GM18867 (cell line): ENCODE results near the gene ERC2.

Experiments used
- ATAC-seq: cut with Tn5 transposase; IDR thresholded peaks from one replicate; pipeline ENCODE4 v1.9.1; 2021; ENCODE audit warnings: mild to moderate bottlenecking, moderate library complexity; ENCODE audit not compliant: unreplicated experiment

Gene ERC2

DNA sequence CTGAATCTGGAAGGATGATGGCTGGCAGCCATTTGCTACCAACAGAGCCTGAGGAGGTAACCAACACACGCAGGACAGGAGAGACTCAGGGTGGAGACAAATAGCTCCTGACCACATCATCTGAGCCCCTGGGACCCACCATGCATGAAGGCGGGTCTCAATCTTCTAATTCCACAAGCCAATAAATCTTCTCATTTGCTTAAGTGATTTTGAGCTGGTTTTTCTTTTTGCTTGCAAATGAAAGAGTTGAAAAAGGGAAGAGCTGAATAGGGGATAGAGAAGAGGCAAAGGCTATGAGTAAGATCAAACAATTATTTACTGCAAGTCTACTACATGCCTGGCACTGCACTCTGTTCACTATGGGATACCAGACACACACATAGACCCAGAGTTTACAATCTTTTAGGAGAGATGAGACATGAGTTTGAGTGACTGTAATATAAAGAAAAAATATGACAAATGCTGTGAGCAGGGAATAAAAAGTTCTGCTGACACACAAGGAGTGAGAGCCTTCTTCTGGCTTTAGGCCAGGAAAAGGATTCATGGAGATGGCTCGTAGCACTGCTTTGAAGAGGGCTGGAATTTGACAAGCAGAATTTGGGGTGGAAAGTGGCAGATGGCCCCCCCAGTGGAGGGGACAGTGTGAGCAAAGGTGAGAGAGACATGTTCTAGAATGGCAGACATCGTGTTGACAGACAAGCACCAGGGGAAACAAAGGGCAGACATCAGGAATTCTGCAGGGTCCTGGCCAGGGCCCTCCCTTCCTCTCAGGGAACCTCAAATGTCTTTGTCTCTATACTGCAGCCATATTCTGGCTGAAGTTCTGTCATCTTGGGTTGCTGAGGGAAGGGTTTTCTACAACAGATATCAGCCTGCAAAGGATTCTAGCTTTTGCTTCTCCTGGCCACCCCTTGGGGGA is 911.4 kb downstream of the ERC2 start:
- ATAC-seq = no peak

GRCh38 chr3:55555873-55556618 is 912.2 kb downstream of the ERC2 start:
- no peak for ATAC-seq

DNA sequence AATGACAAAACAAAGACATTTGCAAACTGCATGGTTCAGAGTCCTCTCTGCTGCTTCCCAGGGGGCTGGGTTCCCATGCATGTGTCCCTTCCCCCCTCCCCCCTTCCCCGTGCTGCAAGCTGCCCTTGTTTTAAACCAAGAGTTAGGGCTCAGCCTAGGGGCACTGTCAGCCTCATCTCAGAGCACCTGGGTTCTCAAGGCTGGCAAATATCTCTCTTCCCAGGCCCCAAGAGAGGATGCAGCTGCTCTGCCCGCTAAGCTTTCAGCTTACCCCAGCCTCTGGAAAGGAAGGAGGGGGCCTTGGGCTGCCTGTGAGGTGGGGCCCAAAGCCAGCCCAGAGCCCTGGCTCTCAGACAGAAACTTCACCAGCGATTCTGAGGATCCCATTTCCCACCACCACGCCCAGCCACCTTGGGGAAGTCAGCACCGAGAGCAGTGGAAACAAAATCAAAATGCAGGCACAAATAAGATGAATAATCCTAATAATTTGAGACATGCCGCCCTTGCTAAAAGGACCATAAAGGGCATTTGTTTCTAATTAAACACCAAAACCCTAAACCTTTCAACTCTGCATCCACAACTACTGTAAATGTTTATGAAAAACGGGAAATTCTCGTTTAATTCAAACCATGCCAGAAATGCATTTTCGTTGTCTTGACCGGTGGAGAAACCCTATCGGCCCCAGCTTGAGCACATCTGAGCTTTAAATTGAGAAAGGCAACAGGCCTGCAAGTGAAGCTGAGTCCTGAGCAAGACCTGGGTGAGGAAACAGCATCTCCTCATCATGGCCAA is 913.4 kb downstream of the ERC2 start:
- ATAC-seq = no peak

GRCh38 chr3:55551644-55552043 is 916.6 kb downstream of the ERC2 start:
- ATAC-seq = no peak

DNA sequence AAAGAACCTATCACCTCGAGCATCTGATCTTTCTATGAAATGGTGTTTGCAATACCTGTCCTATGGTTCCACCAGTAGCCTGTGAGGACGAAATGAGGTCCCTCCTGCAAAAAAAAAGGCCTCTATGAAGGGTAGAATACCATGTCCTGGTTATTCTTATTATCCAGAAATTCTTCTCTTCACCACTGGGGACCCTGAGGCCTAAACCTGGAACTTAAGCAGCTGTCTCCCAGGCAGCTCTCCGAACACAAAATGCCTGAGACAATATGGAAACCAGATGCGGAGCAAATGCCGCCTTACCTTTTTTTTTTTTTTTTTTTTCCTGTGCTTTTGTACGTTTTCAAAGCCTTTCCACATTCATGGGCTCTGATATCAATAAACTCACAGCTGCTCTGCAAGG is 919.1 kb downstream of the ERC2 start:
- ATAC-seq = no peak

DNA sequence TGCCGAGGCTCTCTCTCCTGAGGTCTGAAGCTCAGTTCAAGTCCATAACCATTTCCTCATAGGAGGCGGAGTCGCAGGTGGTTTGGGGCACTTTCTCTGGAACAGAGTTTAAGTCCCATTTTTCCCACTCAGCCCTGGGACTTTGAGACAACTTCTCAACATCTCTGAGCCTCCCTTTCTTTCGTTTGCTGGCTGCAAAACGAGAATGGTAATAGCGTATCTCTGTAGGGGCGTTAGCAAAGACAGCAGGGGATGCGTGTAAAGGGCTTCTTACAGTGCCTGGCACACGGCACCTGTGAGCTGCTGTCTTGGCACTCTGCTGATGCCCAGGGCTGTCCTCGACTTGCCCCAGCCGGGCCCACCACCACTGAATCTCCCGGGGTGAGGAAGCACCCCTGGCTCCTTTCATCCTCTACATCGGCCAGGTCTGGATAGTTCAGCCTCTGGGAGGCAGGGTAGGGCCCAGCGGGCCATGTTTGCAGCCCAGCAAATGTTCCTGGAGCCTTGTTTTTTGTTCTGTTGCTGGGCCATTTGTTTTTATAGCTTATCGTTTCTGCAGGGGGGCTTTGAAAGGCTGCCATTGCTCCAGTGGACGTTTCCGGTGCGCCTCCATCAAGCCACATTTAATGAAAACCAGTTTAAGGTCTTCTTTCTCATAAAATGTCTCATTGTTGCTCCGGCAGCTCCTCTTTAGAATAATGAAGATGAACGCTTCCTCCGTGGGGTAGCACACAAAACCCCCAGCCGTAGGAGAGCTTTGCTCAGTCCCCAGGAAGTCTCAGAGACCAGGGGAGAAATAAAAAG is 921.2 kb downstream of the ERC2 start:
- ATAC-seq = no peak

GRCh38 chr3:55545995-55546394 is 922.3 kb downstream of the ERC2 start:
- no peak for ATAC-seq

GRCh38 chr3:55544219-55544618 is 924.0 kb downstream of the ERC2 start:
- ATAC-seq = no peak

- ATAC-seq = no peak
Observed at GRCh38 chr3:55543181-55543614, 925.1 kb downstream of the ERC2 start.

DNA sequence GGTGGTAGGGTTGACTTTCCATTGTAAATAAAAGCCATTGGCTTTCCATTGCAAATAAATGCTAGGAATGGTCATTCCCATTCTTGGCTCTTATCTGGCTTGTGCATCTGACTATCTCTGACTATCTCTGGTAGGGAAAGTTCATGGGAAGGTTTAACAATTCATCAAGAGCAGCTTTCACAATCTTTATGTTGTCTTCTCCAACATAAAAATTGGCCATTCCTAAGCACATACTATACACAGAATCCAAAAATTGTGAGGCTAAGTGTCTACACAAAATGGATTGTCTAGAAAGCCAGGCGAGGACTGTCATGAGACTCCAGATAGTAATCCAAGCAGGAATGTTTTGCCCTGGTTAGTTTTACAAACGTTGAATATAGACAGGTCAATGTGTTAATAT is 926.8 kb downstream of the ERC2 start:
- no peak for ATAC-seq

- no peak for ATAC-seq
Observed at GRCh38 chr3:55541016-55541415, 927.3 kb downstream of the ERC2 start.

DNA sequence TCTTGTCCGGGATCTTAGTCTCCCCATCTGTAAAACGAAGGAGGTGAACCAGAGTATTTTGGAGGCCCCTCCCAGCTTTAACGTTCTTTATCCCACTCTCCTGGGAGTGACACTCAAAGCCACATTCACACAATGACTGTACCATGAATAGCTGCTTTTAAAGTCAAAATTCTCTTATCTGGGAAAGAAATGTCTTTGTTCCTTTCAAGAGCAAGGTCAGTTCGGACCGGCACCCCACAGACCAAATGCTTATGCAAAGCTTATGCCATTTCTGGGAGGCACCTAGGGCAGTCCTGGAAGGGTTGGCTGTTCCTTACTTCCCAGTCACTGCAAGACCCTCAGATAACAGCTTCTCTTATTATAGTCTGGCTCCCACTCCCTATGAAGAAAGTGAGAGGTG is 927.7 kb downstream of the ERC2 start:
- ATAC-seq = no peak

- ATAC-seq = no peak
Observed at GRCh38 chr3:55538158-55538557, 930.1 kb downstream of the ERC2 start.

GRCh38 chr3:55537563-55537962 is 930.7 kb downstream of the ERC2 start:
- ATAC-seq = no peak

DNA sequence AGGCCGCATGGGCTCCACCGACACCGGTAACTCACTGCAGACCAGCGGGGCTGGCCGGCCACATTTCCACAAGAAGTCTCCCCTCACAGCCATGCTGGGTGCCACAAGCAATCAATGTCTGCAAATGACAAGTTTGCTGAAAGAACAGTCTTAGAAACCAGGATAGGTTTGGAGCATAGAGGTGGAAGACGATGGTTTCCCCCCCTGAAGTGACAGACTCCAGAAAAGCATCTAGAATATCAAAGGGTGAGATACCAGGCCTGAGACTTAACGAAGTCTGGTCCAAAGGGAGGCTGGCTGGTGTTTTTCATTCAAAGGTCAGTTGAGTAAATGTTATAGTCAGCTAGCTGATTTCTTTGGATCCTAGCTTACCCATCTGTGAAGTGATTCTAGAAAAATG is 931.1 kb downstream of the ERC2 start:
- no peak for ATAC-seq

- ATAC-seq = no peak
Observed at GRCh38 chr3:55534876-55535275, 933.4 kb downstream of the ERC2 start.

- ATAC-seq = no peak
Observed at GRCh38 chr3:55532806-55533205, 935.5 kb downstream of the ERC2 start.

DNA sequence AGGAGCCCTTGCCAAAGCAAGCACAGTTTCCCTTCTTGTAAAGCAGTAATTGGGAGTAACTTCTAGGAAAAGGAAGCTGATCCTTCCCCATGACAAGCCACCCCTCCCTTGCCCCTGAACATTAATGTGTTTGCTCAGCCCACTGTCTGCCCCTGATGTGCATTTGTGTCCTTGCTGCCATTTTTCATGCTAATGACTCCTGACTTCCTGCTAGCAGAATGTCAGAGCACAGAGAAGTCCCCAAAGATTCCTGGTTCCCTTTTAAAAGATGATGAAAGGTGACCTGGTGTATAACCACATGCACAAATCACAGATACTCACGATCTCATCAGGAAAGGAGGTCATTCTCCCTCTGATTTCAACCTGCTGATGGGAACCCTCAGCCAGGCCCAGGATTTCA is 936.9 kb downstream of the ERC2 start:
- no peak for ATAC-seq

DNA sequence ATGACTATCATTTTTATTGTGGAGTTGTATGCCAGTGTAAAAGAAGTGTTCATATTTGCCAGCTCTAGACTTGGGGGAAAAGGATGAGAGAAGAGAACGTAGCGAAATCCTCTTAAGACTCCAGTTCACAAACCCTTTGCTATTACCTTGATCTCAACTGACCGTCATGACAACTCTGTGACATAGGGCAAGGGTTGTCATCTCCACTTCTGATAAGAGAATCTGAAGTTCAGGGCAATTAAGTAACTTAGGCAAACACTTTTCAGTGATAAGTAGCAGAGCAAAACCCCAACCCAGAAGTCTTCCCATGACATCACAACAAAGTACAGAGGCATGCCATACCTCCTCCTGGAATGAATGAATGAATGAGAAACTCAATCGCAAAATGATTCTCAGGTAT is 940.9 kb downstream of the ERC2 start:
- ATAC-seq = no peak

DNA sequence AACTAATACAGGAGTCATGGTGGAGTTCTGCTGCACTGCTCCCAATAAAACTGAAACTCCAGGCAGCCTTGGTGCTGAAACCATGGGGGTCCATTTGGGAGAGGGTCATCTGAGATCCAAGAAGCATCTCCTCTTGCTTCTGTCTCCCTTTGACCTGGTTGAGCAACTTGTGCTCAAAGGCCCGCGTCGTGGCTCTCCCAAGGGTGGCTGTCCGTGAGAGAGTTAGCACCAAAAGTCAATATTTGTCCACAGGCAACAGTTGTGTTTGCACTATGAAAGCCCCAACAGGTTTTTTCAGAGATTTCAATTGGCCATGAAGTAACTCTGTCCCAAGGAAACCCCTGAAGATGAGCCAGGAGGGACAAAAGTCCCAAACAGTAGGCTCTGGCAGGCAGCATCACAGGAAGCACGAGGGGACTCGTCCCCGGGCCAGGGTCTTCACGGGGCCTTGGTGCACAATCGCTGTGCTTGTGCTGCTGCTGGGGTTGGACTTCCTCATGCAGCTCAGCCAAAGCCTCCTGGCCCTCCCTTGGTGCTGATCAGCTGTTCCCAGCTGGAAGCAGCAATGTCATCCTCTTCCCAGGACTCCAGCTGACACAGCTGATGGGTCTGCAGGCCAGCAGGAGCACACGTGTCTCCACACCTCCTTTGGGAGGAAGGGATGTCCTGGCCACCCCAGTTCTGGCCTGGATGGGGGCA is 941.8 kb downstream of the ERC2 start:
- no peak for ATAC-seq
